HCT116 (cell line): ENCODE measurements around the gene SMIM41. TPM values are rescaled to one million over a fixed set of nuclear protein-coding genes. Genes with fewer than 3 reads are reported as not detected.

Experiments
- ATAC-seq: fragments of 200-7000 bp; cut with Tn5 transposase; 2 replicates; pipeline ENCODE4 v1.9.1; 2020; ENCODE audit warnings: mild to moderate bottlenecking, moderate library complexity
- BruUV-seq: library from RNA; stranded (reverse); fragments of 400-500 nt; replicated peaks from 2 replicates; lab custom pipeline; 2021; lab: Mats Ljungman, UMichigan
- CTCF ChIA-PET: fragments of 300-600 bp; sonication (Branson Sonifier 250); formaldehyde crosslinking; loops from one replicate; lab custom pipeline; 2021; ENCODE audit warnings: antibody characterized with exemption; lab: Charles Lee
- POLR2A ChIA-PET: fragments of 300-600, 350-600 bp; sonication (Branson Sonifier 250); formaldehyde crosslinking; loops from one replicate; lab custom pipeline; 2021; ENCODE audit warnings: antibody characterized with exemption; lab: Charles Lee
- RAD21 ChIA-PET, 2 experiments: fragments of 300-600 bp; sonication (Branson Sonifier 250); formaldehyde crosslinking; loops; one replicate each; lab custom pipeline; 2023; ENCODE audit warnings: low total read pairs in 2 of 2; ENCODE audit not compliant: uncharacterized antibody in 2 of 2, unreplicated experiment in 2 of 2, low non-redundant PET in 1 of 2; lab: Charles Lee
- DNase-seq: peaks from one replicate; pipeline ENCODE4 v3.0.0-alpha.2; 2010; ENCODE audit warnings: low read depth, low spot score
- H2AFZ ChIP-seq: fragments of 200-600 bp; shearing (Covaris generic), sonication (generic); 2 replicates; pipeline ENCODE4 v1.6.1; 2017; ENCODE audit warnings: low read depth, mixed run types, mixed read lengths, antibody characterized with exemption, low read length; ENCODE audit not compliant: poor library complexity, severe bottlenecking
- H3K27ac ChIP-seq: 2 replicates; pipeline ENCODE4 v1.5.1; 2012; ENCODE audit warnings: low read depth, low read length
- H3K27me3 ChIP-seq: fragments of 200-600 bp; sonication (generic); 2 replicates; pipeline ENCODE4 v1.6.1; 2016; ENCODE audit warnings: mixed run types, low read length, mixed read lengths; ENCODE audit not compliant: insufficient read depth
- H3K36me3 ChIP-seq, 2 experiments: fragments of 200-500 bp in 1 of 2; fragments of 200-600 bp in 1 of 2; sonication (Bioruptor generic) in 1 of 2; sonication (generic) in 1 of 2; 2 replicates each; pipeline versions ENCODE4 v1.5.1 to v1.6.1; 2014 to 2016; ENCODE audit warnings: low read length in 2 of 2, inconsistent platforms in 1 of 2, mixed read lengths in 1 of 2, mixed run types in 1 of 2; ENCODE audit not compliant: insufficient read depth in 2 of 2, control insufficient read depth in 1 of 2
- H3K4me1 ChIP-seq, 2 experiments: fragments of 200-600 bp in 1 of 2; sonication (generic) in 1 of 2; 2 replicates each; pipeline versions ENCODE4 v1.5.1 to v1.6.1; 2012 to 2017; ENCODE audit warnings: low read length in 2 of 2, inconsistent platforms in 1 of 2, mild to moderate bottlenecking in 1 of 2, mixed read lengths in 1 of 2, mixed run types in 1 of 2, moderate library complexity in 1 of 2; ENCODE audit not compliant: insufficient read depth in 2 of 2, control insufficient read depth in 1 of 2
- H3K4me2 ChIP-seq: fragments of 200-600 bp; sonication (generic); 2 replicates; pipeline ENCODE4 v1.6.1; 2017; ENCODE audit warnings: mixed run types, low read length, mixed read lengths
- H3K4me3 ChIP-seq, 2 experiments: fragments of 200-600 bp in 1 of 2; sonication (generic) in 1 of 2; replicated peaks in 1 of 2; 2 replicates each; pipeline ENCODE4 v1.5.1; 2011 to 2016; ENCODE audit warnings: low read length in 2 of 2, control low read depth in 1 of 2, low read depth in 1 of 2, mild to moderate bottlenecking in 1 of 2, mixed read lengths in 1 of 2, mixed run types in 1 of 2
- H3K79me2 ChIP-seq: fragments of 200-600 bp; sonication (generic); 2 replicates; pipeline ENCODE4 v1.6.1; 2017; ENCODE audit warnings: mild to moderate bottlenecking, mixed run types, low read length, moderate library complexity, mixed read lengths; ENCODE audit not compliant: insufficient read depth
- H3K9ac ChIP-seq: fragments of 200-600 bp; sonication (generic); 2 replicates; pipeline ENCODE4 v1.6.1; 2016; ENCODE audit warnings: low read length, mixed read lengths
- H3K9me2 ChIP-seq: fragments of 200-600 bp; sonication (generic), shearing (Covaris generic); 2 replicates; pipeline ENCODE4 v1.6.1; 2017; ENCODE audit warnings: mixed run types, mild to moderate bottlenecking, moderate library complexity; ENCODE audit not compliant: insufficient read depth
- H3K9me3 ChIP-seq, 2 experiments: fragments of 200-500 bp in 1 of 2; fragments of 200-600 bp in 1 of 2; sonication (Bioruptor generic) in 1 of 2; sonication (generic) in 1 of 2; 2 replicates each; pipeline ENCODE4 v1.6.1; 2014 to 2017; ENCODE audit warnings: low read length in 2 of 2, mixed read lengths in 2 of 2, inconsistent platforms in 1 of 2, low read depth in 1 of 2, mild to moderate bottlenecking in 1 of 2, mixed run types in 1 of 2, moderate library complexity in 1 of 2; ENCODE audit not compliant: control insufficient read depth in 1 of 2, insufficient read depth in 1 of 2
- H4K20me1 ChIP-seq: fragments of 200-600 bp; sonication (generic), shearing (Covaris generic); 2 replicates; pipeline ENCODE4 v1.6.1; 2017; ENCODE audit warnings: mixed run types, mild to moderate bottlenecking, moderate library complexity; ENCODE audit not compliant: insufficient read depth
- CBX3 ChIP-seq: IDR thresholded peaks from 2 replicates; pipeline ENCODE4 v1.6.1; 2012; ENCODE audit warnings: low read depth
- CTCF ChIP-seq, 3 experiments: fragments of 200-600 bp in 1 of 3; sonication (generic) in 1 of 3; IDR thresholded peaks in 2 of 3; conservative IDR thresholded peaks in 1 of 3; 2 replicates each; pipeline ENCODE4 v1.5.1; 2012 to 2017; ENCODE audit warnings: low read depth in 2 of 3, low read length in 2 of 3, antibody characterized with exemption in 1 of 3, borderline replicate concordance in 1 of 3, control low read depth in 1 of 3, mild to moderate bottlenecking in 1 of 3, mixed read lengths in 1 of 3, mixed run types in 1 of 3, moderate library complexity in 1 of 3; ENCODE audit not compliant: insufficient read depth in 1 of 3
- intact Hi-C: fragments of 100-400 bp; cut with micrococcal nuclease; formaldehyde crosslinking; loops from 2 replicates; pipeline ENCODE4 v1.10.0; 2022
- total RNA-seq: library from RNA; stranded (reverse); gene quantifications from one replicate; pipeline ENCODE4 v1.2.1, GENCODE V29; 2021; ENCODE audit not compliant: unreplicated experiment

The SMIM41 gene
- total RNA-seq, 1 experiment from 2014 or later = not detected

- intact Hi-C loops = no loop called here
- no peak for TF ChIP-seq CTCF (IDR thresholded peaks at IDR 0.05 in 2 of 3, conservative IDR thresholded peaks at IDR 0.05 in 1 of 3; ENCODE audit: borderline replicate concordance in 1 of 3, insufficient read depth in 1 of 3, low read depth in 2 of 3, low read length in 2 of 3)
- no peak for TF ChIP-seq CBX3
- POLR2A ChIA-PET = no interaction called here
These were observed 23.5 kb upstream of the SMIM41 start for GRCh38 chr12:52055731-52056711.

More at GRCh38 chr12:52055731-52056711, 23.5 kb upstream of the SMIM41 start:
- no TSS peak for BruUV-seq
- Histone ChIP-seq H3K27ac (no peak overlapping the region), H3K4me3 (no peak overlapping the region), H3K36me3 (peaks cover 3 to 8% of the 10 kb centered on the region in 2 experiments; a peak in 2 of 4 replicates), H3K9me2 (no peaks in the 10 kb centered on the region), H3K4me2 (no peak overlapping the region), H3K79me2 (peaks cover 31% of the 10 kb centered on the region; the same call in 1 of the 2 replicates), H3K9ac (no peak overlapping the region), H2AFZ (no peak overlapping the region), H4K20me1 (no peaks in the 10 kb centered on the region), H3K4me1 (peaks cover 10 to 19% of the 10 kb centered on the region in 2 experiments; a peak in 3 of 4 replicates), H3K9me3 (no peaks in the 10 kb centered on the region), H3K27me3 (no peaks in the 10 kb centered on the region)
- ChIA-PET CTCF (interaction anchor here (0.6 to 1.3 kb wide), 2 partner anchors 15 to 30 kb away, joined by 3 to 4 read pairs; no protein-coding TSS in a partner anchor), RAD21 (no interaction called here)
- ATAC-seq (no peak), DNase-seq (no peak)
